ENCODE data around the gene SLC40A1. TPM values are rescaled to one million over a fixed set of nuclear protein-coding genes. Genes with fewer than 3 reads are reported as not detected.
"Not testable (repeated sequence)": the region's sequence is repeated elsewhere in the genome, so short reads cannot be mapped to it uniquely, and the experiment has no call there.

Gene SLC40A1
- total RNA-seq, 1 donor from 2014 or later = 30.3 TPM

- intact Hi-C loops (cut with DNase I) = no loop called here
- DNase-seq (ENCODE audit: low spot score) = no peak
These were observed 21.6 kb upstream of the SLC40A1 start for GRCh38 chr2:189602233-189602632.

- intact Hi-C loops (cut with DNase I); DNase-seq (ENCODE audit: low spot score): not testable (repeated sequence)
These were observed 21.1 kb upstream of the SLC40A1 start for GRCh38 chr2:189601652-189602051.

GRCh38 chr2:189601043-189601442, 20.5 kb upstream of the SLC40A1 start:
- intact Hi-C loops (cut with DNase I) = no loop called here

GRCh38 chr2:189599245-189599644, 18.7 kb upstream of the SLC40A1 start:
- no peak for DNase-seq (ENCODE audit: low spot score)
- intact Hi-C loops (cut with DNase I) = no loop called here

More at GRCh38 chr2:189601043-189601442, 20.5 kb upstream of the SLC40A1 start:
- DNase-seq (ENCODE audit: low spot score) = no peak

GRCh38 chr2:189595417-189595816, 14.8 kb upstream of the SLC40A1 start:
- DNase-seq (ENCODE audit: low spot score) = no peak
- intact Hi-C loops (cut with DNase I) = no loop called here

GRCh38 chr2:189594305-189594704, 13.7 kb upstream of the SLC40A1 start:
- intact Hi-C loops (cut with DNase I) = no loop called here
- no peak for DNase-seq (ENCODE audit: low spot score)

- DNase-seq (ENCODE audit: low spot score) = no peak
- intact Hi-C loops (cut with DNase I) = no loop called here
These were observed 12.5 kb upstream of the SLC40A1 start for GRCh38 chr2:189593115-189593514.

- intact Hi-C loops (cut with DNase I) = no loop called here
- no peak for DNase-seq (ENCODE audit: low spot score)
These were observed 11.9 kb upstream of the SLC40A1 start for GRCh38 chr2:189592353-189592984.

- intact Hi-C loops (cut with DNase I) = no loop called here
- DNase-seq (ENCODE audit: low spot score) = no peak
These were observed 7.2 kb upstream of the SLC40A1 start for GRCh38 chr2:189587780-189588179.

GRCh38 chr2:189585226-189585756, 4.7 kb upstream of the SLC40A1 start:
- DNase-seq (ENCODE audit: low spot score) = no peak
- intact Hi-C loops (cut with DNase I) = no loop called here

GRCh38 chr2:189584686-189585085, 4.1 kb upstream of the SLC40A1 start:
- intact Hi-C loops (cut with DNase I) = loop anchor here (5.0 kb wide), 1 partner anchor 117 kb away; no protein-coding TSS in a partner anchor
- DNase-seq (ENCODE audit: low spot score) = no peak

- DNase-seq (ENCODE audit: low spot score) = no peak
- intact Hi-C loops (cut with DNase I) = loop anchor here (5.0 kb wide), 1 partner anchor 116 kb away; no protein-coding TSS in a partner anchor
These were observed 2.9 kb upstream of the SLC40A1 start for GRCh38 chr2:189583227-189584198.

GRCh38 chr2:189582809-189583192, 2.2 kb upstream of the SLC40A1 start:
- intact Hi-C loops (cut with DNase I) = loop anchor here (1.0 to 5.0 kb wide), 2 partner anchors 30 to 116 kb away; no protein-coding TSS in a partner anchor
- DNase-seq (ENCODE audit: low spot score) = no peak

GRCh38 chr2:189582140-189582808, 1.7 kb upstream of the SLC40A1 start:
- no peak for DNase-seq (ENCODE audit: low spot score)
- intact Hi-C loops (cut with DNase I) = loop anchor here (1.0 to 5.0 kb wide), 2 partner anchors 31 to 115 kb away; no protein-coding TSS in a partner anchor

- intact Hi-C loops (cut with DNase I) = loop anchor here (1.0 to 5.0 kb wide), 2 partner anchors 32 to 114 kb away; no protein-coding TSS in a partner anchor
- peak; percentile 76 for DNase-seq (ENCODE audit: low spot score)
These were observed 961 bp upstream of the SLC40A1 start for GRCh38 chr2:189581354-189582139.

- DNase-seq (ENCODE audit: low spot score) = no peak
- intact Hi-C loops (cut with DNase I) = loop anchor here (5.0 kb wide), 1 partner anchor 113 kb away; no protein-coding TSS in a partner anchor
These were observed 340 bp downstream of the SLC40A1 start for GRCh38 chr2:189580241-189580651.

- intact Hi-C loops (cut with DNase I) = loop anchor here (5.0 kb wide), 2 partner anchors 83 to 112 kb away; partner anchors contain the start of gene ASNSD1
- no peak for DNase-seq (ENCODE audit: low spot score)
These were observed 900 bp downstream of the SLC40A1 start for GRCh38 chr2:189579585-189580186.

GRCh38 chr2:189578272-189578950, 2.2 kb downstream of the SLC40A1 start:
- intact Hi-C loops (cut with DNase I) = loop anchor here (5.0 kb wide), 1 partner anchor 84 kb away; the partner anchor contains the start of gene ASNSD1
- DNase-seq (ENCODE audit: low spot score) = no peak

Measured in cardiac septum (tissue), 1 donor.